Hepatocyte (in vitro differentiated cells): Measurements from ENCODE around the gene CRACDL.

Experiments used
- EZH2phosphoT487 ChIP-seq: fragments of 200-600 bp; sonication (generic); IDR thresholded peaks from one replicate; pipeline ENCODE4 v1.6.1; 2018; ENCODE audit warnings: antibody characterized with exemption, mild to moderate bottlenecking, low read depth, moderate library complexity; ENCODE audit not compliant: unreplicated experiment, severe bottlenecking
- TF ChIP-seq, protein P1 (sequence below): fragments of 200-600 bp; sonication (generic); IDR thresholded peaks from 2 replicates; pipeline ENCODE4 v1.5.1; 2016; ENCODE audit warnings: antibody characterized with exemption, mild to moderate bottlenecking; ENCODE audit not compliant: poor library complexity

DNA sequence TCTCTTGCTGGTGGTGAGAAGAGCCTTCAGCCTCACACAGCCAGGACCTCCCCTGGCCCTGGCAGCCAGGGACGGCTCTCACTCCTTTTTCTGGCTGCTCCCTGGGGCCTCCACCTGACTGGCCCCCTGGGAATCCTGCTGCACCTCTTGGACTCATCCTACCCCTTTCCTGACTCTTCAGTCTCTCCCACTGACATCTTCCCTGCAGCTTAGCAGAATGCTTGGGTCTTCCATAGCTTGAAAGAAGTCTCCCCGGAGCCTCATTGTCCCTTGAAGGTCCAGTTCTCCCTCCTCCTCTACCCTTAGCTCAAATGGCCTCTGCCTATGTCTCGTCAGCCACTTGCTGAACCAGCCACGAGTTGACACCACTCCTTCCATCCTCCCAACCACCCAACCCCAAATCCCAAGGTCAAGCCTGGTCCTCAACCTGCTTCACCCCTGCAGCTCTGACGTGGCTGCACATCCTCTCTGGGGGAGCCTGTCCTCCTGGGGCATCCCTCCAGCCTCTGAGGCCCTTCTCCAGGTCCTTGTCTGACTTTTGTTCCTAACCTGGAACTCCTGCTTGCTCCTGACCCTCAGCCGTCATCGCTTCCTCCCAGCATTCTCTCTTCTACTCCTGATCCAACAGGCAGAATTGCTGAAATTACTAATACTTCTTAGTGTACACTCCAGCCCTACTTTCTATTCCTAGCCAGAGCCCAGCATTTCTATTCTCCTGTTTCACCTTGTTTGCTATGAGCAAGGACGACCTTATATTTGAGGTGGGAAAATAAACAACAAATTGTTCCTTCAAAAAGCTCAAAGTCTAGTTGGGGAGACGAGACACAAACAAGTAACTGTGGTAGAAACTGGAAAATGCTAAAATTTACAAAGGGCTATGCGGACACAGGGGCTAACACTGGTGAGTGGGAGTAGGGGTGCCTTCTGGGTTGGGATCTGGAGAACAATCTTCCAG is 136.4 kb downstream of the CRACDL start:
- TF ChIP-seq, protein P1, sequence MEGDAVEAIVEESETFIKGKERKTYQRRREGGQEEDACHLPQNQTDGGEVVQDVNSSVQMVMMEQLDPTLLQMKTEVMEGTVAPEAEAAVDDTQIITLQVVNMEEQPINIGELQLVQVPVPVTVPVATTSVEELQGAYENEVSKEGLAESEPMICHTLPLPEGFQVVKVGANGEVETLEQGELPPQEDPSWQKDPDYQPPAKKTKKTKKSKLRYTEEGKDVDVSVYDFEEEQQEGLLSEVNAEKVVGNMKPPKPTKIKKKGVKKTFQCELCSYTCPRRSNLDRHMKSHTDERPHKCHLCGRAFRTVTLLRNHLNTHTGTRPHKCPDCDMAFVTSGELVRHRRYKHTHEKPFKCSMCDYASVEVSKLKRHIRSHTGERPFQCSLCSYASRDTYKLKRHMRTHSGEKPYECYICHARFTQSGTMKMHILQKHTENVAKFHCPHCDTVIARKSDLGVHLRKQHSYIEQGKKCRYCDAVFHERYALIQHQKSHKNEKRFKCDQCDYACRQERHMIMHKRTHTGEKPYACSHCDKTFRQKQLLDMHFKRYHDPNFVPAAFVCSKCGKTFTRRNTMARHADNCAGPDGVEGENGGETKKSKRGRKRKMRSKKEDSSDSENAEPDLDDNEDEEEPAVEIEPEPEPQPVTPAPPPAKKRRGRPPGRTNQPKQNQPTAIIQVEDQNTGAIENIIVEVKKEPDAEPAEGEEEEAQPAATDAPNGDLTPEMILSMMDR = no peak
- TF ChIP-seq EZH2phosphoT487 = no peak
